HG02970 (cell line): ENCODE data around the gene PCDHGA1.

Source experiments
- ATAC-seq: cut with Tn5 transposase; IDR thresholded peaks from one replicate; pipeline ENCODE4 v1.9.1; 2021; ENCODE audit warnings: mild to moderate bottlenecking, moderate library complexity, moderate number of reproducible peaks; ENCODE audit not compliant: unreplicated experiment, low FRiP score

Gene PCDHGA1

GRCh38 chr5:141524604-141525597, 194.6 kb downstream of the PCDHGA1 start:
- ATAC-seq: peak; percentile 68

DNA sequence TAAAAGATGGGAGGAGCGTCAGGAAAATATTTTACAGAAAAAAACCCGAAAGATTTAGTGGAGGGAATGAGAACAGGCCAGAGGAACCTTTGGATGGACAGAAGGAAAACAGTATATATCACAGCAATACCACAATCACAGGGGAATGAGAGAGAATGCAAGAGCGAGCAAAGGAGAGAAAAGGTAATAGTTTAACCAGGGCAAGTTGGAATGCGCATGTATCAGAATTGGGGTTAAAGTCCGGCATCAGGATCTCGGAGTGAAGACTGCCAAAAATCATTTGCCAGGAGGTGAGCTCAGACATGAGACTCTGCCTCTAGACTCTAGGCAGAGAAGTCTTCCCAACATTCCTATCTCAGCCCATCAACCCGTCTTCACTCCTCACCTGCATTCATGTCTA, 195.3 kb downstream of the PCDHGA1 start:
- no peak for ATAC-seq

DNA sequence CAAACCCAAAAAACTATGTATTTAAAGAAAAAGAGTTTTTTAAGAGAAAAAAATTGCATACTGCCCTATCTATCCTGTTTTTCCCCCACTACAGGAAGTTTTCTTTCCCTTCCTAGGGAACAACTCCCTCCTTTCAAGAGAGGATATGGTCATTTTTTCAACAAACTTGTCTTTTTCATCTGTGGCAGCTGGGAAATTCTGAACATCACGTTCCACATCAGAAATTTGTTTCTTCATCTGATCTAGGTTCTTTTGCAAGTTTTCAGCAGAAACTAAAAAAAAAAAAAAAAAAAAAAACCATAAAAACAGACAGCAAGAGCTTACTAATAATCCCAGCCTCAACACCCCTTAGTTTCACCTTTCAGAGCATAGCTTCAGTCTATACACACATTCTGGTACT, 197.1 kb downstream of the PCDHGA1 start:
- no peak for ATAC-seq

DNA sequence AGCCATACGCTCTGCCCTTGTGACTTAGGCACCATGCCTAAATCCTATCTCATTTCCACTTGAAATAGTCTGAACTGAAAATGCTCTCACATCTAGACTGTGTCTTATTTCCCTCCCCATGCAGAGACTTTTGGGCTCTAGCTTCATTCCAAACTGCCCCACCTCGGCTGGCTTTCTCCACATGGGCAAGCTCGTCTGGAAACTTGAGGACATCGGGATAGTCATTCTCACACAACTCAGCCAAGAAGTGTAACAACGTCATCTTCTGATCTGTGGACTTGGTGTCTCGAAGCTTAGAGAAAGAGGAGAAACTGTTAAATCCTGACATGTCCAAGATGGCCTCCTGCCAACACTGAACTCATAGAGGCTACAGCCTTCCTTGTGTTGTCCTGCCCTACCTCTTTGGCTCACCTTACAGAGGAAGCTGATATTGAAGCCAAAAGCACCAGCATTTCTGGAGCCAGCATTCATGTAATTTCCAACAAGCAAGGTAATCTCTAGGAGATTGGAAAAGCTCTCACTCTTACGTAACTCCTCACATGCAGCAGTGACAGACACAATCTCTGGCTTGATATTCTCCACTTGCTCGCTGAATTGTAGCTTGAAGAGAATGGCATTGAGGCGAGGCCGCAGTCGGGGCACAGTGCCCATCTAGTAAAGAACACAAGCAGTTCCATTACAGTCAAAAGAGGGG, 198.1 kb downstream of the PCDHGA1 start:
- ATAC-seq: no peak

GRCh38 chr5:141529002-141529401, 198.7 kb downstream of the PCDHGA1 start:
- ATAC-seq: no peak

- ATAC-seq: no peak
Observed at GRCh38 chr5:141529873-141530272, 199.6 kb downstream of the PCDHGA1 start.

- ATAC-seq: no peak
Observed at GRCh38 chr5:141532726-141533125, 202.4 kb downstream of the PCDHGA1 start.

- no peak for ATAC-seq
Observed at GRCh38 chr5:141533897-141534296, 203.6 kb downstream of the PCDHGA1 start.

DNA sequence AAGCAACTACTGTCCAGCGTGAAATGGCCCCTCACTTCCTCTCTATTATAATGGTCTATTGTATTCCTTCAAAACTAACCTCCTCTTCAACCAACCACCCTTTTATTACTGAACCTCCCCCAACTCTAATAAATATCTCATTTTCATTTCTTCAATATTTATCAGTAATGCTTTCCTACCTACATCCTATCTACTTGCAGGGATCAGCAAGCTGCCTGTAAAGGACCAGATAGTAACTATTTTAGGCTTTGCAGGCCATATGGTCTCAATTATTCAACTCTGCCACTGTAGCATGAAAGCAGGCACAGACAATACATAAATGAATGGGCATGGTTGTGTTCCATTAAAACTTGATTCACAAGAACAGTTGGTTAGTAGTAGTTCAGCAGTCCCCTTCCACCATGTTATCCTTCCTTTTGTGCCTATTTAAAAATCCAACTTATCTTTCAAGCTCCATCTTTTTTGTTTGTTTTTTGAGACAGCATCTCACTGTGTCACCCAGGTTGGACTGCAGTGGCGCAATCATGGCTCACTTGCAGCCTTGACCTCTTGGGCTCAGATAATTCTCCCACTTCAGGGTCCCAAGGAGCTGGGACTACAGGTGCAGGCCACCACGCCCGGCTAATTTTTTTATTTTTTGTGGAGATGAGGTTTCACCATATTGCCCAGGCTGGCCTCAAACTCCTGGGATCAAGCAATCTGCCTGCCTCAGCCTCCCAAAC, 204.3 kb downstream of the PCDHGA1 start:
- ATAC-seq: no peak

DNA sequence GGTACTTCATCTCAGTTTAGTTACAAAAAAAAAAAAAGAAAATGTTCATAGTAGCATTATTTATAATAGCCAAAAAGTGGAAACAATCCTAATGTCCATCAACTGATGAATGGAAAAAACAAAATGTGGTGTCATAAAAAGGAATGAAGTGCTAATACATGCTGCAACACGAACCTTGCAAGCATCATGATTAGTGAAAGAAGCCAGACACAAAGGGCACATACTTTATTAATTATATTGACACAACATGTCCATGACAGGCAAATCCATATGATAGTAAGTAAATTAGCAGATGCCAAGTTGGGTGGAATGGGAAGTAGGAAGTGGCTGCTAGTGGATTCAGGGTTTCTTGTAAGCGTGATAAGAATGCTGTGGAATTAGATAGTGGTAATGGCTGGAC, 212.7 kb downstream of the PCDHGA1 start:
- no peak for ATAC-seq

DNA sequence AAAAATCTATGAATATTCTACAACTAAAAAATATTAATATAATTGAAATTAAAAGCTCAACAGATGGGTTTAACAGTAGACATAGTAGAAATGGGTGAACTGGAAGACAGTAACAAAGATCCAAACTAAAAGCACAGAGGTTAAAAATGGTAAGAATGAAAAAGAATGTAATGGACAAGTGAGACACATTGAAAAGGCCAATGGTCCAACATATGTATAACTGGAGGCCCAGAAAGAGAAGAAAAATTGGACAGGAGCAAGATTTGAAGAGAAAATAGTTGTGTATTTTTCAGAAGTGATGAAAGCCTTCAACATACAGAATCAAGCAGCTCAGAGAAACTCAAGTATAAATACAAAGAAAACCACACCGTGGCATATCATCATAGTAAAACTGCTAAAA, 217.2 kb downstream of the PCDHGA1 start:
- ATAC-seq: no peak

GRCh38 chr5:141547921-141548320, 217.6 kb downstream of the PCDHGA1 start:
- no peak for ATAC-seq

- peak; percentile 62 for ATAC-seq
Observed at GRCh38 chr5:141557681-141558136, 227.4 kb downstream of the PCDHGA1 start.

- no peak for ATAC-seq
Observed at GRCh38 chr5:141558150-141558549, 227.8 kb downstream of the PCDHGA1 start.

GRCh38 chr5:141559461-141559860, 229.1 kb downstream of the PCDHGA1 start:
- ATAC-seq: no peak

DNA sequence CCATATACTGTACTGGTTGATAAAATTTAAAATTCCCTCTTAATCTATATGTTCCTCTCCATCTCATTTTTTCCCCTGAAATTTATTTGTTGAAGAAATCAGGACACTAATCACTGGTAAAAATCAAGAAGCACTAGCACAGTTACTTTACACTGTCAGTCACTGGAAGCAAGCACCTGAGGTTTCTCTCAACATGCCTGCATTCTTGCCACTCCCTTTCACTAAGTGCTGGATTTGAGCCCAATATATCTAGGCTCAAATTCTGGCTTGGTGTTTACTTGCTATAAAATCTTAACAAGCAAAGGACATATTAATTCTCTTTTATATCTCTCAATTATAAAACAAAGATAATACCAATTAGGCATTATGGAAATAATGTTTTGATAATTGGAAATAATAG, 229.8 kb downstream of the PCDHGA1 start:
- no peak for ATAC-seq

DNA sequence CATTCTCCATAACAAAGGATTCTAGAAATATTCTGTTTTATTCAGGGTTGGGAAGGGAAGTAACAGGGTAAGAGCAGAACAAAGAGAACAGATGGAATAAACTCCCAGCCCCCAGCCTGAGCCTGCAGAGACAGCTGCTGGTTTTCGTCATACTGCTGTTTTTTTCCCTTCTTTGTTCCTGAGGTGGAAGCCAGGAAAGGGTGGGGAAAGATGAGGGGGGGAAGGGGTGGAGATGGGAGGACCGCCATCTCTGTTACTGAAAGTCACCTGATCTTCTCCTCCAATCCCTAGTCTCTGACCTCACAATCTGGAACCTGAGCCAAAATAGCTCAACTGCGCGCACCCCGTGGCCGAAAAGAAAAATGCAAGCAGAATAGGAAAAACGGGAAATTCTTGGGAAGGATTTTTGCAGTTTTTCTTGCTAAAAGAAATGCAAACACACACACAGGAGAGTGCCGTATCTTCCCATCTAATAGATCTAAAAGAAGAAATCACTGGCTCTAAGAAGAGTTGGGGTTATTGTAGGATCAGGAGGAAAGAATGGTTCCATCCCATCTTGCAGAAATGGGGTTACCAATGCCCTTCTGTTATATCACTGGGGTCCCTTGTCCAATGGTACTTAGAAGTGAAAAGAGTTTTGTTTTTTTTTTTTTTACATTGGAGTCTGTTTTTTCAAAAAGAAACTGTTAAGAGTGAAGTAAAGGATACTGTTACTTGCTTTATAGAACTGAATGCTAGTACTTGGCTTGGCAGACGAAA, 230.6 kb downstream of the PCDHGA1 start:
- no peak for ATAC-seq
